ENCODE data around the gene FAM193A.
"Not testable (repeated sequence)": the region's sequence is repeated elsewhere in the genome, so short reads cannot be mapped to it uniquely, and the experiment has no call there.

FAM193A gene

DNA sequence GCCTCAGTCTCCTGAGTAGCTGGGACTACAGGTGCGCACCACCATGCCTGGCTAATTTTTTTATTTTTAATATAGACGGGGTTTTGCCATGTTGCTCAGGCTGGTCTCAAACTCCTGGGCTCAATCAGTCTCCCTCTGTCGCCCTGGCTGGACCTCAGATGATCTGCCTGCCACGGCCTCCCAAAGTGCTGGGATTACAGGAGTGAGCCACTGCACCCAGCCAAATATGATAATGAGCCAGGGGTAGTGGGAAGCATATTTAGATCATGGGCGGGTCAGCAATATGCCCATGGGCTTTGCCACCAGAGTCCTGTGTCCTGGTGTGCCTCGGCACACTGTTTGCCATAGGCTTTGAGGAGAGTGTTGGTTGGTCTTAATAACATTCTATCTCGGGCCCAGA, 71.8 kb downstream of the FAM193A start:
- DNase-seq (ENCODE audit: low spot score) = no peak

DNA sequence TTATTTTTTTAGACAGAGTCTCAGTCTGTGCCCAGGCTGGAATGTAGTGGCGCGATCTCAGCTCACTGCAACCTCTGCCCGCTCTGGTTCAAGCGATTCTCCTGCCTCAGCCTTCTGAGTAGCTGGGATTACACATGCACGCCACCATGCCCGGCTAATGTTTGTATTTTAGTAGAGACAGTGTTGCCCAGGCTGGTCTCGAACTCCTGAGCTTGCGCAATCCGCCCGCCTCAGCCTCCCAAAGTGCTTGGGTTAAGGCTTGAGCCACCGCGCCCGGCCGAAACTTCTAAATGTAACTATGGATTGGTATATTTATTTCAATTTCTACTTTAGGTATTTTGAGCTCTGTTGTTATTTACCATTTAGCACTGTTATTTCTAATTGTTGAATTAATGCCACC, 79.4 kb downstream of the FAM193A start:
- DNase-seq (ENCODE audit: low spot score) = no peak

DNA sequence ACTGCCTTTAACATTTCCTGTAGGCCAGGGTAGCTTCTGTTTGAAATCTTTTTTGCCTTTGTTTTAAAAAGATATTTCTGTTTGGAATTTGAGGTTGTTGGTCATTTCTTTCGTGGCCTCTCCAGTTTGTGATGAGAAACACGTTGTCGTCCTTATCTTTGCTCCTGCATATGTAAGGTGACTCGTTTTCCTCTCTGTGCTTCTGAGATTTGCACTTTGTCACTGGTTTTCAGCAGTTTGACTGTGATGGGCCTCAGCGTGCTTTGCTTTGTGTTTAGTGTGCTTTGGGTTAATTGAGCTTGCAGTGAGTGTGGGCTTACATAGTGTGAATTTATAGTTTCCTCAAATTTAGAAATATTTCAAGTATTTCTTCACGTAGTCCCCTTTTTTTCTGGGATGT, 81.5 kb downstream of the FAM193A start:
- no peak for DNase-seq (ENCODE audit: low spot score)

DNA sequence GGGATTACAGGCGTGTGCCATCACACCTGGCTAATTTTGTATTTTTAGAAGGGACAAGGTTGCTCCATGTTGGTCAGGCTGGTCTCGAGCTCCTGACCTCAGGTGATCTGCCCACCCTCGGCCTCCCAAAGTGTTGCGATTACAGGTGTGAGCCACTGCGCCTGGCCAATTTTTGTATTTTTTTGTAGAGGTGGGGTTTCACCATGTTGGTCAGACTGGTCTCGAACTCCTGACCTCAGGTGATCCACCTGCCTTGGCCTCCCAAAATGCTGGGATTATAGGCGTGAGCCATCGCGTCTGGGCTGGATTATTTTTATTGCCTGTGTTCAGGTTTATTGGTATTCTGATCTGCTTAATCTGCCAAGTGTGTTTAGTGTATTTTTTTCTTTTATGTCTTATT, 82.3 kb downstream of the FAM193A start:
- not testable (repeated sequence) for DNase-seq (ENCODE audit: low spot score)

DNA sequence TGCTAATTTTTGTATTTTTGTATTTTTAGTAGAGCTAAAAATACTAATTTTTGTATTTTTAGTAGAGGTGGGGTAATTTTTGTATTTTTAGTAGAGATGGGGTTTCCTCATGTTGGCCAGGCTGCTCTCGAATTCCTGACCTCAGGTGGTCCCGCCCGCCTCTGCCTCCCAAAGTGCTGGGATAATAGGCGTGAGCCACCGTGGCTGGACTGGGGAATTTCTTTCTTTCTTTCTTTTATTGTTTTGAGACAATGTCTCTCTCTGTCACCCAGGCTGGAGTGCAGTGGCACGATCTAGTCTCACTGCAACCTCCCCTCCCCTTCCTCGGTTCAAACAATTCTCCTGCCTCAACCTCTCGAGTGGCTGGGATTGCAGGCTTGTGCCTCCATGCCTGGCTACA, 83.0 kb downstream of the FAM193A start:
- DNase-seq (ENCODE audit: low spot score) = no peak

DNA sequence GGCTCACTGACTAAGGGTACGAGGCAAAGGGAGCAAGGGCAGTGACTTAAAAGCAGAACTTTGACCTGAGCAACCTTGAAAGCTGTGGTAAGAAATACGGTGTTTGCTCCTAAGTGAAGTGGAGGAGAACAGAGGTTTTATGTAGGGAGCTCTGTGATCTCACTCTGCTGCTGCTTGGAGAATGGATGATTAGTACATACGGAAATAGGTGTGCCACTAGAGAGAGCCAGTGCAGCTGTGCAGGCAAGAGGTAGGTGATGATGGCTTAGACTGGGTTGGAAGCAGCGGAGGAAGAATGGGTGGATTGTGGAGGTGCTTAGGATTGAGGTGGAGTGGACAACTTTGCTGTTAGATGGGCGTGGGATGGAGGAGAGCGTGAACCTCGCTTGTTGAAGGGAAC, 85.0 kb downstream of the FAM193A start:
- DNase-seq (ENCODE audit: low spot score) = no peak

DNA sequence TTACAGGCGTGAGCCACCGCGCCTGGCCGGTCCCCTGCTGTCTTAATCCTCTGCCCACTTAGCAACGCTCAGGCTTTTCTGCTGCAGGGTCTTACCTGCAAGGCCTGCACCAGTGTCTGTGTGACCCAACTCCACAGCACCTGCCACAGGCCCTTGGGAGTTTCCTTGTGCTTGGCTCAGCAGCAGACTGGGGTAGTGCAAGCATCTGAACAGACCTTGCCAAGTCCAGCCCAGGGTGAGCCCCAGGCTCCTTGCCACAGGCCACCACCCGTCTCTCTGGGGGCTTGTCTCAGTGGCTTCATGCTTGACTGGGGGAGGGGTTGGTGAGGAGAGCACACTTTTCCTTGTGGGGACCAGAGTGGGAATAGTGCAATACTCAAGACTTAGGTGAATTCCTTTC, 87.0 kb downstream of the FAM193A start:
- no peak for DNase-seq (ENCODE audit: low spot score)

DNA sequence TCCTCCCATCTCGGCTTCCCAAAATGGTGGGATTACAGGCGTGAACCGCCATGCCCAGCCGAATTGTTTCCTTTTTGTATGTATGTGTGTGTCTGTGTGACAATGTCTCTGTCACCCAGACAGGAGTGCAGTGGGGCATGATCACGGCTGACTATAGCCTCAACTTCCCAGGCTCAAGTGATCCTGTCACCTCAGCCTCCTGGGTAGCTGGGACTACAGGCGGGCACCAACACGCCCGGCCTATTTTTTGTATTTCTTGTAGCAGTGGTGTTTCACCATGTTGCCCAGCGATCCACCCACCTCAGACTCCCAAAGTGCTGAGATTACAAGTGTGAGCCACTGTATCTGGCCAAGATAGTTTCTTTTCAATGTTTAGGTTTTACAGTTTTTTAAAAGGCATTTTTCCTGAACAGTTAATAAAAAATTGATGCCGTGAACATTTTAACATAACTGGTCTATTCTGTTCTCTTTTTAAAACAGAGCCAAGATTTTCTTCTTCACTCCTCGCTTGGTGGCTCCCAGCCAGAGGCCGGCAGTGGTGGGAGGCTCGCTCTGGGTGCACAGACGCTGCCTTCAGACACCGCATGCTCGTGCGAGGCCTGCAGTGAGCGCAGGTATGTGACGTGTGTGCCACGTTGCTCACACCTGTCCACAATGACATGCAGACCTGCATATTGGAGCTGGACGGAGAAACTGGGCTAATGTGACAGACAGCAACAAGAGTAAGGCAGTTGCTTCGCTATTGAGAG, 88.5 kb downstream of the FAM193A start:
- no peak for DNase-seq (ENCODE audit: low spot score)

DNA sequence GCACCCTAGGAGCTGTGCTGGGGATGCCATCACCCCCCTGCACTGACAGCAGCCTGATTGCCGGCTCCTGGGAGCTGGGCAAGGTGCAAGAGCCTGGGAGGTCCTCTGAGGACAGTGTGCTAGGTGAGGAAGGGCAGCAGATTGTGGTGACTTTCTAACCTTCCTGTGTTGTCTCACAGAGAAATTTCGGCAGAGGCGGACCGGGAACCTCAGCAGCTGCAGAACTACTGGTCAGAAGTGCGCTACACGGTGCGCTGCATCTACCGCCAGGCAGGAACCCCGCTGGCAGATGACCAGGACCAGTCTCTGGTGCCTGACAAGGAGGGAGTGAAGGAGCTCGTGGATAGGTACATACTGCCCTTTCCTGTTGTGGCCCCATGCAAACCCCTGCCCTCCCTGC, 89.8 kb downstream of the FAM193A start:
- no peak for DNase-seq (ENCODE audit: low spot score)

DNA sequence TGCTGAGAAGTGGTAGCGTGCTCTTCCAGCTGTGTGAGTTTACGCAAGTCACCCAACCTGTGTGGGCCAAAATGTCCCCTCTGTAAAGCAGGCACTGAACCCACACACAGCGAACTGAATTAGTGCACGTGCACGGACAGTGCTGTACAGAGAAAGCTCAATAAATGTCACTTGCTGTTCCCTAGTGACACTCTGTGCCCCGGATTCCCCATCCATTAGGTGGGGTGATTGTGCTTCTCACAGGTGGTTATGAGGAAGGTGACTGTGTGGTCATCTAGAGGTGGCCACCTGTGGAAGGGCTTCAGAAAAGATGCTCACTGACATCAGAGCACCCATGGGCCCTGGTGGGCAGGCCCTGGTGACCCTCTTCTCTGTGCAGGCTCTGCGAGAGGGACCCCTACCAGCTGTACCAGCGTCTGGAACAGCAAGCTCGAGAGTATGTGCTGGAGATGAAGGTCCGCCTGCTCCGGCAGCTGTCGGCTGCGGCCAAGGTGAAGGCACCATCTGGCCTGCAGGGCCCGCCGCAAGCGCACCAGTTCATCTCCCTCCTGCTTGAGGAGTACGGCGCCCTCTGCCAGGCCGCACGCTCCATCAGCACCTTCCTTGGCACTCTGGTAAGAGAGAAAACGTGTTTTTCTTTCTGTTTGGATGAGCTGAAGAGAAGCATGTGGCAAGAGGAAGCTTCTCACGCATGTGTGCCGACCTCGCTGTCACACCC, 94.3 kb downstream of the FAM193A start:
- DNase-seq (ENCODE audit: low spot score) = no peak

DNA sequence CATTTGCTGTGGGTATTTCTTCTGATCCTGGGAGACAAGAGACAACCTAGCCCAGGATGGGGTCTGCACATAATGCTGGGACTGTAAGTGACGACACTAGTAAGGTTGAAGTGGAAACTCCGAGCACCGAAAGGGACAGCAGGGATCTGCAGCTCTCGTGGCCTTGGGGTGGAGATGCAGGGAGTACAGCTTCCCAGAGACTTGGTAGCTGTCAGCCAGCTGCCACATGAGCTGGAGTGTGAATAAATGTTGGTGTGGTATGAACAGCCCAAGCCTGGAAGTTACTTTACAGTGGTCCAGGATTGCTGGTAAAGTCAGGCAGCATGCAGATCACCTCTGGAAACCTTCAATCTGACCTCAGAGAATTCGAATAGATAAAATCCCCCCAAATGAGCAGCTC, 97.6 kb downstream of the FAM193A start:
- DNase-seq (ENCODE audit: low spot score) = no peak

DNA sequence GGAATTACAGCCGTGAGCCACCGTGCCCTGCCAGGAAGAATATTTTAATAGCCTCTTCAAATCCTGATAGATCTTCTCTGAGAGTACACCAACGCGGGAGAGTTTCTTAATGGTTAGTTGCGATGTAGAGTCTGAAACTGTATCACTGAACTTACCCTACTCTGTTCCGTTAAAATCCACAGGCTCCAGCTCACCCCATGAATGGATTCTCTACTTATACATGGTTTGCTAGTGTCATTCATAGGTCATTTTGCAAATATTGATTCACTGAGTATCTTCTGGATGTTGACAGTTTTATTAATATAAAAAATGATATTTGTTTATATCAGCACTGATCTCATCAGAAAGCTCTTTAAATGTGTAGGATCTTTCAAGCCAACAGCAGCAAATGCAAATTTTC, 99.9 kb downstream of the FAM193A start:
- no peak for DNase-seq (ENCODE audit: low spot score)

DNA sequence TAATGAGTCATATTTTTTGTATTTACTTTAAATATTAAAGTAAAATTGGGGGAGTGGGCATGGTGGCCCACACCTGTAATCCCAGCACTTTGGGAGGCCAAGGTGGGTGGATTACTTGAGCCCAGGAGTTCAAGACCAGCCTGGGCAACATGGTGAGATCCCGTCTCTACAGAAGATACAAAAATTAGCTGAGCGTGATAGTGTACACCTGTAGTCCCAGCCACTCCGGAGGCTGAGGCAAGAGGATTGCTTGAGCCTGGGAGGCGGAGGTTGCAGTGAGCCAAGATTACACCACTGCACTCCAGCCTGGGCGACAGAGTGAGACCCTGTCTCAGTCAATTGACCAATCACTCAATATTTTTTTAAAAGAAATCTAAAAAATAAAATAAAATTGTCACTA, 100.5 kb downstream of the FAM193A start:
- DNase-seq (ENCODE audit: low spot score) = not testable (repeated sequence)

DNA sequence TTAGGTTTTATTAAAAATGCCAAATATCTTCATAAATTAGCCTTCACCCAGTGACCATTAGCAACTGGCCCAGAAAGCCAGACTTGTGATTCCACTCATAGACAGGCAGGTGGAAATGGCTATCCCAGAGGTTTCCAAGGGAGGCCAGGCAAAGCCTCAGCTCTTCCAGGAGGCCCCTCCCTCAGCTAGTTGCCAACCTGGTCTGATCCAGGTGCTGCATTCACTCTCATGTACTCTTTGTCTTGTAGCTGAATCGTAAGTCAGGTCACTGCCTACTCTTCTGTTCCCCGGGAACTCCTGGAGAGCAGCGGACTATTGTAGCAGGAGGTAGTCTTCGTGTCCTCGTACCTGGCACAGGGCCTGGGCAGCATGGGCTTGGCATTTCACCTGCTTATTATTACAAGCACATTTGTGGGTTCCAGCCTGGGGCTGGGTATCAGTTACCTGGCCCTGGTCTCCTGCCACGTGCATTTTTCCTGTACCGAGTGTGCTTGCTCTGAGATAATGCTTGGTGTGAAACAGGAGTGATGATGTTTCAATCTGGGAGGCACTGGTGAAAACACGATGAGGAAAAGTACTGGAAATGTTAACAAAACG, 101.6 kb downstream of the FAM193A start:
- DNase-seq (ENCODE audit: low spot score) = no peak

DNA sequence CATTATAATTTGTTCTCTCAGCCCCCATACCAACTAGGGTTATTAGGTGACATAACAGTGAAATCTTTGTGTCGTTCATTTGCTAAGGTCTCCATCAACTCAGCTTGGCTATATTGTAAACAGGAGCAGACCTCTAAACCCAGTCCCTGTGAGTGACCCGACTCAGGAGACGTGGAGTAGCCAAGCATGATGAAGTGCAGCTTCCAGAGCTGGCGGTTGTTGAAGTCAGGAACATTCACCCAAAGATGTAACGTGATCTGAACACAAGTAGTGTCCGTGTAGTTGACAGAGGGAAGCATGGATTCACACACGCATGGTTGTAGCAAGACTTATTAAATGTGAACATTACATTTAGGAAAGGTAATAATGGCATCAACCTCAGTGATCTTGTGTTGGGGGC, 102.3 kb downstream of the FAM193A start:
- DNase-seq (ENCODE audit: low spot score) = no peak

DNA sequence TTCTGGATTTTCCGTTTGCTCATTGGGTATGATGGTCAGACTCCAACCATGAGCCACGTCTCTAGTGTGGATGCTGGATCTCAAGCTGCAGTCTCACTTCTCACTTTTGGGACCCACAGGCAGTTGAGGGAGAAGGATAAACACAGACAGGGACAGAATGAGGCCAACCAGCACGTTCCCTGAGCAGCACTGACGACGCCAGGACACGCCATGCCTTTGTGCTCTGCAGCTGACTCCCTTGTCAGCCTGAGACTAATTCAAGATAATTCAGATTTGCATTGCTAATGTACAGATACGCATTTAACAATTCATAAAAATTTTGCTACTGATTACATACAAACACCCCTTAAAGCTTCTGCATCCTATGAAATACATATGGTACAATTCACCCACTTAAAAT, 106.5 kb downstream of the FAM193A start:
- DNase-seq (ENCODE audit: low spot score) = no peak

DNA sequence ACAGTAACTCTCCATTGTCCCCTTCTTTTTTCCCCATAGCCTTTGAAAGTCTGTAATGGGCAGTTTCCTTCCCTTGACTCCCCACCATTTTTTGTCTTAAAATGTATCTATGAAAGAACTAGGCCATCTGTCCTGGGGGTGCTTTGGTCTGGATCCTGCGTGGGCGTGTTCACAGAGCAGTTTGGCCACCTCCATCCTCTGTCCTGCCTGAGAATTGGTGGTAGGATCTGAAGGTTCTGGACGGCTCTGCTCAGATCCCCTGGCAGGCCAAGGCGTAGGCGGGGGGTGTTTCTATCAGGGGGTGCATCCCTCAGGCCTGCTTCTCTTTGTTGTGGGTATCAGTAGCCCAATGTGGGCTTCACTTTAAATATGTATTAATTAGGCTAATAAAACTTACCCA, 107.1 kb downstream of the FAM193A start:
- no peak for DNase-seq (ENCODE audit: low spot score)

DNA sequence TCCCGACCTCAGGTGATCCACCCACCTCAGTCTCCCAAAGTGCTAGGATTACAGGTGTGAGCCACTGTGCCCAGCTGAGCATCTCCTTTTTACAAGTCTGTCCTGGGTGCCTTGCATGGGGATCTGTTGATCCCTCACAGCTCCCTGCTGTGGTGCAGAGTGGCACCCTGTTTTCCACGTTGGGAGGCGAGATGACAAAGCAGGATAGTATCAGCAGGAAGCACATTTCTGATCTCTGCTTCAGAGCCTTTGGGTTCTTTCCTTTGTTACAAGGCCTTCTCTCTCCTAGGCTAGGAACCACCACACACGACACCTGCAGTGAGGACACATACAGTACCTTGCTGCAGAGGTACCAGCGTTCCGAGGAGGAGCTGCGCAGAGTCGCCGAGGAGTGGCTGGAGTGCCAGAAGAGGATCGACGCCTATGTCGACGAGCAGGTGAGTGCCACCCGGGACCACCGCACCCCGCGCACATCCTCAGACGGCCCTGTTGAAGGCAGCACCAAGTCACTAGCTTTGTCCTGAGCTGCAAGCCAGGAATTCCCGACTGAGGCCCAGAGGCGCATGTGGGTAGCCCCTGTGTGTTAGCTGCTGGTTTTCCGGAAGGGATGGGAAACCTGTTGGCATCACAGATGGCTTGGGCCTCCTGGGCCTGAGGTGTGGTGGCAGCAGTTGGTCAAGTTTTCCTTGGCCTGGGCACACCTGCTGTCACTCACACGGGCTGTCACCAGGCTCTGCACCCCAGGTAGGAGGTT, 110.1 kb downstream of the FAM193A start:
- no peak for DNase-seq (ENCODE audit: low spot score)

DNA sequence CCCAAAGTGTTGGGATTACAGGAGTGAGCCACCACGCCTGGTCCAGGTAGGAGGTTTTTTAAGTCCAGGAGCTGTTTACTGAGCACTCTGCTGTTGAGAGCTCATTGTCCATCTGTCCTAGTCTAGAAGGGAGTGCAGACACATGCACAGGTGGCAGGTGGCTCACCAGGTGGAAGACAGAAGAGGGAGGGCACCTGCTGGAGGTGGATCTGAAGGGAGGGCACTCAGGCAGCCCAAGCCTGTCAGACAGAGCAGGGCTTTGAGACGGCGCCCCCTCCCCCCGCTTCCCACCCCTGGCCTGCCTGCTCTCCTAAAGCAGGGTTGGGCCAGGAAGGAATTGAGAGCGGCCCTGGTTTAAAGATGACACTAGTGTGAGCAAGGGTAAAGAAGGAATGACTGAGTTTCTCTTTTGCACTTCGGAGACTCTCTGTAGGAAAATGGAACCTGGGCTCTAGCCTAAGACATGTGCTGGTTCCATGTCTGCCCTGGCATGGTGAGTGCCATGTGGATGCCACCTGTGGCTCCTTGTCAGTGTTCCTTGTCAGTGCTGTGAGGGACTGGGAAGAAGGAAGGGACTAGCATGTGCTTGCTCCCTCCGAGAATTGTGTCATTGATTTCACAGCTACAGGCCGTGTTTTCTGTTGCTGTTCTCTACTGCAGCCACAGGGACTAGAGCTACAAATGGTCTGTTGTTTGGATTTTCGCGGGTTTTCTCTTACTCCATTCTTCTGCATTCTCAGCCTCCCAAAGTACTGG, 111.1 kb downstream of the FAM193A start:
- no peak for DNase-seq (ENCODE audit: low spot score)

DNA sequence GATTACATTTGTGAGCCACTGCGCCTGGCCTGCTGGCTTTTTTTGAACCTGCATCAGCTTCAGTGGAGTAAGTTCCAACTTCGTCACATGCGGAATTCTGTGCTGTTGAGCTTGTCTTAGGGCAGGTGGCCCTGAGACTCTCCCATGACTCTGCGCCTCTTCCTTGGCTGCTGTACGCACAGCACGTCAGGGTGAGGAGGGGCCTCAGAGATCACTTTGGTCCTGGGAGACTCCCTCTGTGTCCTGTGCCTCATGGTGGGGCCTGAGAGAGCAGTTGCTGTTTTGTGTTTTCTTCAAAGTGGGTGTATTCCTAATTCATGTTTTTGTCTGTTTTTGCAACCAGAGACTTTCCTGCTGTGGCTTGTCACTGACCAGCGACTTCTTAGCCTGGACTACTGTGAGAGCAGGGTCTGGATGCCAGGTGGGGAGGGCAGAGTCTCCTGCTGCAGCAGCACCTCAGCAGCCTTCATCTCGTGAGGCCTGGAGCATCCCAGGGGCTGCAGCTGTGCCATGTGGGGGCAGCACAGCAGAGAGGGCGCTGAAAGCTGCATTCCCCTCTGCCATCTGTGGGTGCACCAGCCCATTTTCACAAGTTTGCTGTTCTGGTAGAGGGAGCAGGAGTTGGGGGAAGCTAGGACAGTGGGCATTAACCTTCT, 111.8 kb downstream of the FAM193A start:
- DNase-seq (ENCODE audit: low spot score) = no peak

DNA sequence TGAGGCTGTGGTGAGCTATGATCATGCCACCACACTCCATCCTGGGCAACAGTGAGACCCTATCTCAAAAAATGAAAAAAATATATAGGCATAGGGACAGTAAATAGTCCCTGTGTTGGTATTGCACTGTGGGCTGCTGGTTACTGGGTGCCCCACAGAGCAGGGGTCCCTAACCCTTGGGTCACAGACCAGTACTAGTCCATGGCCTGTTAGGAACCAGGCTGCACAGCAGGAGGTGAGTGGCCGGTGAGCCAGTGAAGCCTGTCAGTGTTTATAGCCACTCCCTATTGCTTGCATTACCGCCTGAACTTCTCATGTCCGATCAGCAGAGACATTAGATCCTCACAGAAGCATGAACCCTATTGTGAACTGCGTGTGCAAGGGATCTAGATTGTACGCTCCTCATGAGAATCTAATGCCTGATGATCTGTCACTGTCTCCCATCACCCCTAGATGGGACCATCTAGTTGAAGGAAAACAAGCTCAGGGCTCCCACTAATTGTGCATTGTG, 113.2 kb downstream of the FAM193A start:
- no peak for DNase-seq (ENCODE audit: low spot score)
